HFFc6 (cell line): Measurements from ENCODE around the gene ASIP. TPM values are rescaled to one million over a fixed set of nuclear protein-coding genes. Genes with fewer than 3 reads are reported as not detected.
"Not testable (repeated sequence)": the region's sequence is repeated elsewhere in the genome, so short reads cannot be mapped to it uniquely, and the experiment has no call there.

Experiments used
- DNase-seq: peaks from one replicate; pipeline ENCODE4 v3.0.0-alpha.2; 2018
- H3K27ac Mint-ChIP-seq: 2 replicates; pipeline ENCODE4 v1.8.0; 2020; ENCODE audit warnings: mild to moderate bottlenecking, mixed read lengths
- H3K27me3 Mint-ChIP-seq: 2 replicates; pipeline ENCODE4 v1.8.0; 2021; ENCODE audit warnings: mild to moderate bottlenecking, moderate library complexity, mixed read lengths; ENCODE audit not compliant: insufficient read depth
- H3K36me3 Mint-ChIP-seq: 2 replicates; pipeline ENCODE4 v1.8.0; 2021; ENCODE audit warnings: low read depth, mixed read lengths
- H3K4me1 Mint-ChIP-seq: 2 replicates; pipeline ENCODE4 v1.8.0; 2020; ENCODE audit warnings: low read depth, mixed read lengths
- H3K4me3 Mint-ChIP-seq: 2 replicates; pipeline ENCODE4 v1.8.0; 2020; ENCODE audit warnings: mild to moderate bottlenecking, moderate library complexity, mixed read lengths
- H3K9me3 Mint-ChIP-seq: 2 replicates; pipeline ENCODE4 v1.8.0; 2020; ENCODE audit warnings: mild to moderate bottlenecking, mixed read lengths
- CTCF ChIP-seq: fragments of 200-600 bp; sonication (generic); IDR thresholded peaks from 2 replicates; pipeline ENCODE4 v1.5.0; 2021; ENCODE audit warnings: antibody characterized with exemption, mild to moderate bottlenecking
- total RNA-seq, 6 experiments: library from RNA; stranded (reverse); fragmentation: NEBNext Ultra II Directional; extraction: Animal tissue kit (Norgen Biotek cat#: 25700); gene quantifications; 2 replicates in 1 of 6; 3 replicates in 5 of 6; pipeline ENCODE4 v1.2.3, GENCODE V29; 2021

ASIP gene
- total RNA-seq, 6 experiments from 2014 or later = not detected

DNA sequence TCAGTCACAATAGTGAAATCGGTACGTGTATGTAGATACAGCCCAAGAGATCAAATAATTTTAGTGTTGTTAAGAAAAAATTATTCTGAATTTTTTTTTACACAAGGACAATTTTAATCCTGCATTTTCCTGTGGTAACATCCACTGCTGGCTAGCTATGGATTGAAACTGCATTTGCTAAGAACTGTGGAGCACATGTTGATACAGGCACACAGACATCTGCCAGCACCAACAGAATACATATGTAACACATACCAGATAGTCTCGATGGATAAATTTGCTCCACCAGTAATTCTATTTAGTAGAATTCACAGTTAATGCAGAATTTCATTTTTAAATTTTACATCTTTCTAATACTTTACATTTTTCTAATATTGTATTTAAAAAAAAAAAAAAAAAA is 2.2 kb downstream of the ASIP start:
- H3K4me1 Mint-ChIP-seq = peaks cover 13% of the 10 kb centered on the region
- DNase-seq = no peak

DNA sequence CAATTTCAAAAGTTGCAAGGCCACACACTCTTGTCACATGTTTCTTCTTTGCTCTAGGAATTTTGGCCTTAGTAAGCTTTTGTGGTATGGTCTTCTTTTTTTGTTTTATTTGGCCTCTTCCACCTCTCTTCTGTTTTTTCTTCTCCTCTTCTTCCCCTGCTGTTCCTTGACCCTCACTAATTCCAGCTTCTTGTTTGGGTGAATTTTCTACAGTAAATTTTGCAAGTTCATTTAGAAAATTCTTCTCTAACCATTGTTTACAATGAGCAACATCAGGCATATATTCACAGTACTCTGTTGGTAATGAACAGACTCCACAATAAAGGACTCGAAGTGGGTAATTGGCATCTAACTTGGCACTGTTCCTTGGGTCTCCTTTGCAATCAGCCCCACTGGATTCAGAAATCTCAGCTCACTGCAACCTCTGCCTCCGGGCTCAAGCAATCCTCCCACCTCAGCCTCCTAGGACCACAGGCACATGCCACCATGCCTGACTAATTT is 5.0 kb downstream of the ASIP start:
- no peak for DNase-seq
- Mint-ChIP-seq H3K27ac (no peak overlapping the region), H3K36me3 (no peaks in the 10 kb centered on the region), H3K4me1 (peaks cover 13% of the 10 kb centered on the region), H3K9me3 (no peaks in the 10 kb centered on the region), H3K4me3 (no peak overlapping the region), H3K27me3 (peaks cover 3% of the 10 kb centered on the region; the same call in 1 of the 2 replicates)
- no peak for TF ChIP-seq CTCF

More for the DNA sequence above, 2.2 kb downstream of the ASIP start:
- Mint-ChIP-seq H3K27me3 (peaks cover 18% of the 10 kb centered on the region), H3K36me3 (peaks cover 7% of the 10 kb centered on the region; the same call in 1 of the 2 replicates), H3K9me3 (peaks cover 2% of the 10 kb centered on the region), H3K4me3 (no peak overlapping the region), H3K27ac (no peak overlapping the region)
- TF ChIP-seq CTCF = no peak

DNA sequence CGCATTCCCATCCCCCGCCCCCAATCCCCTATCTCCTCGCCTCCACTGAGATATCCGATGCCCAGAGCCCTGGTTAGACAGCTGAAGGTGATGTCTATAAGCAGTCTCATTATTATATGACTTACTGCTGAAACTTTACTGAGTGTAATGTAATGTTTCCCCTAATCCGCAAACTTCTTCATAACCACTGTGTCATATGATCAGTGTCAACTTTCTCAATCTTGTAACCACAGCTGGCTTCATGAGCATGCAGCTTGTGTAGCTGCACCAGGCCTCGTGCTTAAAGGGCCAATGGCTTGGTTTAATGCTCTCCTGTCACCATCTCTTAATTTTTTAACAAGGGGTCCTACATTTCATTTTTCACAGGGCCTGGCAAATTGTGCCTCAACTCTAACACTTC is 8.1 kb downstream of the ASIP start:
- DNase-seq = no peak
- H3K27ac Mint-ChIP-seq = no peak overlapping the region
- H3K36me3 Mint-ChIP-seq = no peaks in the 10 kb centered on the region
- no peak for TF ChIP-seq CTCF
- no peaks in the 10 kb centered on the region for H3K9me3 Mint-ChIP-seq
- H3K4me1 Mint-ChIP-seq = peaks cover 13% of the 10 kb centered on the region
- H3K4me3 Mint-ChIP-seq = no peak overlapping the region
- H3K27me3 Mint-ChIP-seq = peaks cover 3% of the 10 kb centered on the region; the same call in 1 of the 2 replicates

DNA sequence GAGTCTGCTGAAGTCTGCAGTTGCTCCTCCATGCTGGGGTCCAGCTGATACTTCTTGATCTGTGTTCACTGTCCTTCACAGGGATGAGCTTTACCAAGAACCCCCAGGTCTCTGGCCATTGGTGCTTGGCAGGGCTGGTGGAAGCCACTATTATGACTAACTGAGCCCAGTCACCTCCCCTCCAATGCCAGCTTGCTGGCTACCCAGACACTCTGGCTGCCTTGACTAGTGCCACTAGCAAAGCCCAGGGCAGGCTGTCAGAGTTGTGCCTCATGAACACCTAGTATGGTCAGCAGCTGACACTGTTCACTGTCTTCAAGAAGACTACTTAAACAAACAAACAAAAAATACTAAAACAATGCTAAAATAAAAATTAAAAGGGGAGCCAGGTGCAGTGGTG is 8.8 kb downstream of the ASIP start:
- Mint-ChIP-seq H3K4me1 (peaks cover 13% of the 10 kb centered on the region), H3K9me3 (no peaks in the 10 kb centered on the region), H3K27ac (no peak overlapping the region), H3K27me3 (peaks cover 3% of the 10 kb centered on the region; the same call in 1 of the 2 replicates), H3K36me3 (no peaks in the 10 kb centered on the region), H3K4me3 (no peak overlapping the region)
- DNase-seq = no peak
- TF ChIP-seq CTCF = no peak

DNA sequence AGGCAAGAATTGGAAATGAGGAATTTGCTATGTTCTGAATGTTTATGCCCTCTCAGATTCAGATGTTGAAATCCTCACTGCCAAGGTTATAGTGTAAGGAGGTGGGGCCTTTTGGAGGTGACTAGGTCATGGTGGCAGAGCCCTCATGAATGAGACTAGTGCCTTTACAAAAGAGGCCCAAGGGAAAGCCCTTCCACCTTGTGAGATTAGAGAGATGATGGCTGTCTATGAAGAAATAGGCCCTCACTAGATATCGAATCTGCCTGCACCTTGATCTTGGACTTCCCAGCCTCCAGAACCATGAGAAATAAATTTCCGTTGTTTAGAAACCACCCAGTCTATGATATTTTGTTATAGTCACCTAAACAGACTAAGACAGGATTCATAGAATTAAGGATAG is 10.4 kb downstream of the ASIP start:
- no peak for DNase-seq
- Mint-ChIP-seq H3K4me3 (no peak overlapping the region), H3K36me3 (no peaks in the 10 kb centered on the region), H3K9me3 (no peaks in the 10 kb centered on the region), H3K4me1 (peaks cover 6% of the 10 kb centered on the region; the same call in 1 of the 2 replicates), H3K27ac (no peak overlapping the region), H3K27me3 (peaks cover 5% of the 10 kb centered on the region)
- no peak for TF ChIP-seq CTCF

DNA sequence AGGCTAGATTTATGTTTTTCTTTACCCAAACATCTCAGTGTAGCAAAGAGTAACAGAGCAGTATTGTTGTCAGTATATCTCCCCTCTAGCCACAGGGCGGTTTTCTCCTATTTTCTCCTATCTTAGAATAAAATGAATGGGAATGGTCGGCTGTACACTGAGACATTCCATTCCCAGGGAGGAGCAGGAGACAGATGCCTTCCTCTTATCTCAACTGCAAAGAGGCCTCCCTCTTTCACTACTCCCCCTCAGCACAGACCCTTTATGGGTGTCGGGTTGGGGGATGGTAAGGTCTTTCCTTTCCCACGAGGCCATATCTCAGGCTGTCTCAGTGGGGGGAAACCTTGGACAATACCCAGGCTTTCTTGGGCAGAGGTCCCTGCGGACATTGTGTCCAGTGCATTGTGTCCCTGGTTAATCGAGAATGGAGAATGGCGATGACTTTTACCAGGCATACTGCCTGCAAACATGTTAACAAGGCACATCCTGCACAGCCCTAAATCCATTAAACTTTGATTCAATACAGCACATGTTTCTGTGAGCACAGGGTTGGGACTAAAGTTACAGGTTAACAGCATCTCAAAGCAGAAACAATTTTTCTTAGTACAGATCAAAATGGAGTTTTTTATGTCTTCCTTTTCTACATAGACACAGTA is 11.3 kb downstream of the ASIP start:
- H3K4me3 Mint-ChIP-seq, H3K27me3 Mint-ChIP-seq: not testable (repeated sequence)

More for the DNA sequence above, 11.3 kb downstream of the ASIP start:
- H3K4me1 Mint-ChIP-seq, H3K9me3 Mint-ChIP-seq, DNase-seq, H3K27ac Mint-ChIP-seq, H3K36me3 Mint-ChIP-seq: not testable (repeated sequence)
